ENCODE results near the gene HLA-DMA. TPM values are rescaled to one million over a fixed set of nuclear protein-coding genes. Genes with fewer than 3 reads are reported as not detected.
A peak's percentile ranks its signal among the peaks of the same experiment; 100 is the strongest.

HLA-DMA gene
- total RNA-seq, 1 donor = 9.0 TPM

DNA sequence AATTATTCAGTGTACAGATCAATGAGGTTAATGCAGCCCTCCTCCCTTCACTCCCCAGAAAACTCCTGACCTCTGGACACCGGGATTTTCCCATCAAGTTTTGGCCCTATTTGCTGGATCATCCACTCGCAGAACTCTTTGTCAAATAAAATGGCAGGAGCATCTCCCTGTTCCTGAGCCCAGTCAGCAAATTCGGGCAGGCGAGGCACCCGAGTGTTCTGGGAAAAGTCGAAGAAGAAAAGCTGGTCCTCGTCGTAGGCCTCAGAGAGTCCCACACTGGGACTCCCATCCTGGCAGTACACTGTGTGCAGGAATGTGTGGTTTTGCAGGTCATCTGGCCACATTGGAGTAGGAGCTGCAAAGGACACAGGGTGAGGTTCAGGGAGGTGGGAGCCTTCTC, 2.4 kb downstream of the HLA-DMA start:
- H3K4me3 ChIP-seq (ENCODE audit: insufficient read depth, low read length) = no peak overlapping the region
- H3K4me1 ChIP-seq (ENCODE audit: insufficient read depth, low read length) = peaks cover 4% of the 10 kb centered on the region
- no peaks in the 10 kb centered on the region for H3K9me3 ChIP-seq (ENCODE audit: low read depth, low read length)
- no peaks in the 10 kb centered on the region for H3K79me2 ChIP-seq (ENCODE audit: insufficient read depth, low read length)
- H3K36me3 ChIP-seq (ENCODE audit: insufficient read depth, low read length) = no peaks in the 10 kb centered on the region
- DNase-seq (ENCODE audit: insufficient read length, low spot score, missing footprints) = no peak
- H3K4me2 ChIP-seq (ENCODE audit: insufficient read depth, low read length) = no peak overlapping the region
- H3K27ac ChIP-seq (ENCODE audit: low read depth, low read length) = no peak overlapping the region
- H4K20me1 ChIP-seq (ENCODE audit: insufficient read depth, low read length) = no peaks in the 10 kb centered on the region
- H2AFZ ChIP-seq (ENCODE audit: low read length) = no peak overlapping the region
- H3K27me3 ChIP-seq (ENCODE audit: insufficient read depth, low read length) = no peaks in the 10 kb centered on the region
- TF ChIP-seq, protein P1, sequence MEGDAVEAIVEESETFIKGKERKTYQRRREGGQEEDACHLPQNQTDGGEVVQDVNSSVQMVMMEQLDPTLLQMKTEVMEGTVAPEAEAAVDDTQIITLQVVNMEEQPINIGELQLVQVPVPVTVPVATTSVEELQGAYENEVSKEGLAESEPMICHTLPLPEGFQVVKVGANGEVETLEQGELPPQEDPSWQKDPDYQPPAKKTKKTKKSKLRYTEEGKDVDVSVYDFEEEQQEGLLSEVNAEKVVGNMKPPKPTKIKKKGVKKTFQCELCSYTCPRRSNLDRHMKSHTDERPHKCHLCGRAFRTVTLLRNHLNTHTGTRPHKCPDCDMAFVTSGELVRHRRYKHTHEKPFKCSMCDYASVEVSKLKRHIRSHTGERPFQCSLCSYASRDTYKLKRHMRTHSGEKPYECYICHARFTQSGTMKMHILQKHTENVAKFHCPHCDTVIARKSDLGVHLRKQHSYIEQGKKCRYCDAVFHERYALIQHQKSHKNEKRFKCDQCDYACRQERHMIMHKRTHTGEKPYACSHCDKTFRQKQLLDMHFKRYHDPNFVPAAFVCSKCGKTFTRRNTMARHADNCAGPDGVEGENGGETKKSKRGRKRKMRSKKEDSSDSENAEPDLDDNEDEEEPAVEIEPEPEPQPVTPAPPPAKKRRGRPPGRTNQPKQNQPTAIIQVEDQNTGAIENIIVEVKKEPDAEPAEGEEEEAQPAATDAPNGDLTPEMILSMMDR (IDR thresholded peaks at IDR 0.05; ENCODE audit: extremely low read depth, low read depth, low read length) = no peak

DNA sequence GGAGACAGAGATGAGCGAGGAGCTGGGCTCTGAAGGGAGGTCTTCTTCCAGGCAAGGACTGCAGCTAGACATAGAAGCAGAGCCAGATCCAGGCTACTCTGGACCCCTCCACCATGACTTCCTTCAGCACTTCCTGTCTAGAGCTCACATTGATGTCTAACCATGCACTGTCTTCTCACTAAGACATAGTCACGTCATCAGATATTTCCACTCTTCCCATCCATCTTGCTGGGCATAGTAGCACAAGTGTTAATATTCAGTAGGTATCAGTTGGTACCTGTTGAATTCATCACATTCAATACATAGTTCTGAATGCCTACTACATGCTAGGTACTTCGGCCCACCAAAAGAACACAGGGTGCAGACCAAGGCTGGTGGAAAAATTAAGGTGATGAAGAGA, 2.9 kb downstream of the HLA-DMA start:
- TF ChIP-seq, protein P1 (IDR thresholded peaks at IDR 0.05; ENCODE audit: extremely low read depth, low read depth, low read length) = no peak
- Histone ChIP-seq H4K20me1 (ENCODE audit: insufficient read depth, low read length) (no peaks in the 10 kb centered on the region), H3K4me3 (ENCODE audit: insufficient read depth, low read length) (no peak overlapping the region), H3K36me3 (ENCODE audit: insufficient read depth, low read length) (no peaks in the 10 kb centered on the region), H3K9me3 (ENCODE audit: low read depth, low read length) (no peaks in the 10 kb centered on the region), H3K79me2 (ENCODE audit: insufficient read depth, low read length) (no peaks in the 10 kb centered on the region), H3K4me1 (ENCODE audit: insufficient read depth, low read length) (peaks cover 4% of the 10 kb centered on the region), H3K27ac (ENCODE audit: low read depth, low read length) (no peak overlapping the region), H2AFZ (ENCODE audit: low read length) (no peak overlapping the region), H3K4me2 (ENCODE audit: insufficient read depth, low read length) (no peak overlapping the region), H3K27me3 (ENCODE audit: insufficient read depth, low read length) (no peaks in the 10 kb centered on the region)
- DNase-seq (ENCODE audit: insufficient read length, low spot score, missing footprints) = no peak

DNA sequence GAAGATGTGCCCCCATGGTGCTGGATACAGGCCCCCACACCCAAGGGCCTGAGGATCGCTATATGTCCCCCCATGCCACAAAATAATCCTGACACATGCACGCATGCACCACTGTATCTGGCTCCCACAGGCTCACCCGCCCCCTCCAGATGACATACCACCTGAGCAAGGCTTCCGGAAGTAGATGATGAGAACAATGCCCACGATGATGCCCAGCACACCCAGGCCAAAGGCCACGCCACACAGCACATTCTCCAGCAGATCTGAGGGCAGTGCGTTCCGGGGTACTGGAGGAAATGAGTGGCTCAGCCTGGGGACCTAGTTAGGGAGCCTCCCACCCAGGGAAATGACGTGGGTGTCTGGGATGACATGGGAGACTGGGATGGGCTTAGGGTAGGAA, 3.8 kb downstream of the HLA-DMA start:
- TF ChIP-seq, protein P1 (IDR thresholded peaks at IDR 0.05; ENCODE audit: extremely low read depth, low read depth, low read length) = no peak
- Histone ChIP-seq H3K27ac (ENCODE audit: low read depth, low read length) (no peak overlapping the region), H2AFZ (ENCODE audit: low read length) (no peak overlapping the region), H3K4me1 (ENCODE audit: insufficient read depth, low read length) (peaks cover 4% of the 10 kb centered on the region), H3K79me2 (ENCODE audit: insufficient read depth, low read length) (no peaks in the 10 kb centered on the region), H3K9me3 (ENCODE audit: low read depth, low read length) (no peaks in the 10 kb centered on the region), H3K4me2 (ENCODE audit: insufficient read depth, low read length) (no peak overlapping the region), H4K20me1 (ENCODE audit: insufficient read depth, low read length) (no peaks in the 10 kb centered on the region), H3K4me3 (ENCODE audit: insufficient read depth, low read length) (no peak overlapping the region), H3K27me3 (ENCODE audit: insufficient read depth, low read length) (no peaks in the 10 kb centered on the region), H3K36me3 (ENCODE audit: insufficient read depth, low read length) (no peaks in the 10 kb centered on the region)
- DNase-seq (ENCODE audit: insufficient read length, low spot score, missing footprints) = no peak

DNA sequence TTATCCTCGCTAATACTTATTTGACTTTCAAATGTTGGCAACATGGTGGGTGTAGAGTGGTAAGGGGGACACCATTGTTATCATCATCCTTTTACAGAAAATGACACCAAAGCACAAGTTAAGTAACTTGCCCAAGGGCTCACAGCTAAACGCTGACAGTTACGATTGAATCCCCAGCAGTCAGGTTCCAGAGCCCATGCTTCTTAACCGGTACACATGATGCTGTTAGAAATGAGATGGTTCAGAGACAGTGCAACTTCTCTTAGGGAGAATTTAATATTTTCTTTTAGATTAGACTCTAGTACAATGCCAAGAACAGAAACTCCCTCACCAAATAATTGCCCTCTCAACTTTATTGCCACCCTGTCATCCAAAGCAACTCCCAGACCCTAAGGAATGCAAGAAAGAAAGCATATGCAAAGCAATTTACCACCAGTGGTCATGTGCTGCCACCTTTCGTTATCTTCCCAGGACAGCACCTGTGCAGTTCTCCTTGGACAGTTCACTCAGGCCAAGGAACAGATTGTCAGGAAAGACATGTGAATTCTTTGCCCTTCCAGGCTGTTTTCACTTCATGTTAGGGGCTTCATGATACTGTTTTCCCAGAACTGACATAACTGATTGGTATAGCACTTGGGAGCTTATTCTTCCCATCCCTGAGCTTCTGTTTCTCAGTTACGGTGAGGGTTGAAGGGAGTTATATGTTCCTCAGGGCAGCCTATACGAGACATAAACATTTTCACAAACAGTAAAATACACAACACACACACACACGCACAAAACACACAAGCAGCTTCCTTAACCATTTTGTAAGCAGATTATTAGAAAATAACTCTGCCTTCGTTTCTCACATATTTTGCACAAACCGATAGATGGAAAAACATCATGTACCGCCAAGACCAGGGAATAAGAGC, 5.1 kb downstream of the HLA-DMA start:
- H3K36me3 ChIP-seq (ENCODE audit: insufficient read depth, low read length) = no peaks in the 10 kb centered on the region
- peaks cover 3% of the 10 kb centered on the region for H3K4me1 ChIP-seq (ENCODE audit: insufficient read depth, low read length)
- no peak overlapping the region for H3K27ac ChIP-seq (ENCODE audit: low read depth, low read length)
- no peak for DNase-seq (ENCODE audit: insufficient read length, low spot score, missing footprints)
- H3K27me3 ChIP-seq (ENCODE audit: insufficient read depth, low read length) = no peaks in the 10 kb centered on the region
- H3K9me3 ChIP-seq (ENCODE audit: low read depth, low read length) = no peaks in the 10 kb centered on the region
- no peak overlapping the region for H2AFZ ChIP-seq (ENCODE audit: low read length)
- no peaks in the 10 kb centered on the region for H3K79me2 ChIP-seq (ENCODE audit: insufficient read depth, low read length)
- no peak overlapping the region for H3K4me2 ChIP-seq (ENCODE audit: insufficient read depth, low read length)
- TF ChIP-seq, protein P1 (IDR thresholded peaks at IDR 0.05; ENCODE audit: extremely low read depth, low read depth, low read length) = peak; percentile 36
- no peaks in the 10 kb centered on the region for H4K20me1 ChIP-seq (ENCODE audit: insufficient read depth, low read length)
- H3K4me3 ChIP-seq (ENCODE audit: insufficient read depth, low read length) = no peak overlapping the region

Data from osteoblast (primary cell).